Activated naive CD4-positive, alpha-beta T cell treated with anti-CD3 and anti-CD28 coated beads, Interleukin-2, amount 50 U/mL, for 24 hours (primary cell): ENCODE results near the gene C5AR2.
"Not testable (repeated sequence)": the region's sequence is repeated elsewhere in the genome, so short reads cannot be mapped to it uniquely, and the experiment has no call there.

Experiments used
- H3K27ac Mint-ChIP-seq: one replicate; pipeline ENCODE4 v1.8.0; 2021; ENCODE audit warnings: mild to moderate bottlenecking, mixed read lengths
- H3K27me3 Mint-ChIP-seq: one replicate; pipeline ENCODE4 v1.8.0; 2021; ENCODE audit warnings: mixed read lengths
- H3K36me3 Mint-ChIP-seq: one replicate; pipeline ENCODE4 v1.8.0; 2021; ENCODE audit warnings: mixed read lengths
- H3K4me1 Mint-ChIP-seq: one replicate; pipeline ENCODE4 v1.8.0; 2021; ENCODE audit warnings: mixed read lengths
- H3K4me3 Mint-ChIP-seq: one replicate; pipeline ENCODE4 v1.8.0; 2021; ENCODE audit warnings: mild to moderate bottlenecking, mixed read lengths
- H3K9me3 Mint-ChIP-seq: one replicate; pipeline ENCODE4 v1.8.0; 2021; ENCODE audit warnings: mixed read lengths

C5AR2 gene

DNA sequence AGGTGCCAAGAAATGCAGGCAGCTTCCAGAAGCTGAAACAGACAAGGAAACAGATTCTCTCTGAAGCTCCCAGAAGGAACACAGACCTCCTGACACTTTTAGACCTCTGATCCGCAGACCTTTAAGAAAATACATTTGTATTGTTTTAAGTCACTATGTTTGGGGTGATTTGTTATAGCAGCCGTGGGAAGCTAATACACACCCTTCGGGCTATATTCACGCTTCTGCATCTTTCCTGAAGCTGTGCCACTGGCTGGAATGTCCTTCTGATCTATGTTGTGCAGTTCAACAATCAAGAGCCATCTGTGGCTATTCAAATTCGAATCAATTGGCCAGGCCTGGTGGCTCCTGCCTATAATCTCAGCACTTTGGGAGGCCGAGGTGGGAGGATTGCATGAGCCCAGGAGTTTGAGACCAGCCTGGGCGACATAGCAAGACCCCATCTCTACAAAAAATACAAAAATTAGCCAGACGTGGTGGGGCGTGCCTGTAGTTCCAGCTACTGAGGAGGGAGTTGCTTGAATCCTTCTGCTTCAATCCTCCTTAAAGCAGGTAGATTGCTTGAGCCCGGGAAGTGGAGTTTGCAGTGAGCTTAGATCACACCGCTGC lies 11.3 kb downstream of the C5AR2 start:
- Mint-ChIP-seq H3K9me3 (no peaks in the 10 kb centered on the region), H3K27me3 (no peaks in the 10 kb centered on the region), H3K36me3 (peaks cover 3% of the 10 kb centered on the region), H3K4me1 (no peaks in the 10 kb centered on the region), H3K4me3 (no peak overlapping the region), H3K27ac (no peak overlapping the region)

DNA sequence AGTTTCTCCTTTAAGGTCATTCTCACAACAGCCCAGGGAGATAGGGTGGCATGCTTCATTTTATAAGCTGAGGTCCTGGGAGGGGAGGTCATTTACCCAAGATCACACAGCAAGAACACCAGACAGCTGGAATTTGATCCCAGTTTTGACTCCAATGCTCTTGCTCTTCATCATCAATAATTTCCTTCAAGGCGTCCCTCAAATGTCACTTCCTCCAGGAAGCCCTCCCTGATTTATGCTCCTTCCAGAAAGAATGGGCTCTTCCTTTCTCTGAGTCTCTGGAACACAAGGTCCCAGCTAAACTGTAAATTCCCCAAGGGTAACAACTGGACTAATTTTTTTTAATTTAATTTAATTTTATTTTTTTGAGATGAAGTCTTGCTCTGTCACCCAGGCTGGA lies 12.4 kb downstream of the C5AR2 start:
- no peak overlapping the region for H3K4me3 Mint-ChIP-seq
- peaks cover 5% of the 10 kb centered on the region for H3K4me1 Mint-ChIP-seq
- no peaks in the 10 kb centered on the region for H3K9me3 Mint-ChIP-seq
- peaks cover 7% of the 10 kb centered on the region for H3K36me3 Mint-ChIP-seq
- no peak overlapping the region for H3K27ac Mint-ChIP-seq
- no peaks in the 10 kb centered on the region for H3K27me3 Mint-ChIP-seq

DNA sequence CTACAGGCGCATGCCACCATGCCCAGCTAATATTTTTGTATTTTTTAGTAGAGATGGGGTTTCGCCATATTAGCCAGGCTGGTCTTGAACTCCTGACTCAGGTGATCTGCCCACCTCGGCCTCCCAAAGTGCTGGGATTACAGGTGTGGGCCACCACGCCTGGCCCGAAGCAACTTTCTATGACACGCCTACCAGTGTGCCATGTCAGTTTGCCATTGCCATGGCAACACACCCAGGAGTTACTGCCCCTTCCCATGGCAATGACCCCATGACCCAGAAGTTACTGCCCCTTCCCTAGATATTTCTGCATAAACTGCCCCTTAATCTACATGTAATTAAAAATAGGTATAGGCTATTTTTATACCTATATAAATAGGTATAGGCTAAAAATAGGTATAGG lies 14.0 kb downstream of the C5AR2 start:
- H3K9me3 Mint-ChIP-seq, H3K27ac Mint-ChIP-seq, H3K4me3 Mint-ChIP-seq, H3K27me3 Mint-ChIP-seq: not testable (repeated sequence)
- H3K36me3 Mint-ChIP-seq, result peaks cover 13% of the 10 kb centered on the region
- peaks cover 19% of the 10 kb centered on the region for H3K4me1 Mint-ChIP-seq

DNA sequence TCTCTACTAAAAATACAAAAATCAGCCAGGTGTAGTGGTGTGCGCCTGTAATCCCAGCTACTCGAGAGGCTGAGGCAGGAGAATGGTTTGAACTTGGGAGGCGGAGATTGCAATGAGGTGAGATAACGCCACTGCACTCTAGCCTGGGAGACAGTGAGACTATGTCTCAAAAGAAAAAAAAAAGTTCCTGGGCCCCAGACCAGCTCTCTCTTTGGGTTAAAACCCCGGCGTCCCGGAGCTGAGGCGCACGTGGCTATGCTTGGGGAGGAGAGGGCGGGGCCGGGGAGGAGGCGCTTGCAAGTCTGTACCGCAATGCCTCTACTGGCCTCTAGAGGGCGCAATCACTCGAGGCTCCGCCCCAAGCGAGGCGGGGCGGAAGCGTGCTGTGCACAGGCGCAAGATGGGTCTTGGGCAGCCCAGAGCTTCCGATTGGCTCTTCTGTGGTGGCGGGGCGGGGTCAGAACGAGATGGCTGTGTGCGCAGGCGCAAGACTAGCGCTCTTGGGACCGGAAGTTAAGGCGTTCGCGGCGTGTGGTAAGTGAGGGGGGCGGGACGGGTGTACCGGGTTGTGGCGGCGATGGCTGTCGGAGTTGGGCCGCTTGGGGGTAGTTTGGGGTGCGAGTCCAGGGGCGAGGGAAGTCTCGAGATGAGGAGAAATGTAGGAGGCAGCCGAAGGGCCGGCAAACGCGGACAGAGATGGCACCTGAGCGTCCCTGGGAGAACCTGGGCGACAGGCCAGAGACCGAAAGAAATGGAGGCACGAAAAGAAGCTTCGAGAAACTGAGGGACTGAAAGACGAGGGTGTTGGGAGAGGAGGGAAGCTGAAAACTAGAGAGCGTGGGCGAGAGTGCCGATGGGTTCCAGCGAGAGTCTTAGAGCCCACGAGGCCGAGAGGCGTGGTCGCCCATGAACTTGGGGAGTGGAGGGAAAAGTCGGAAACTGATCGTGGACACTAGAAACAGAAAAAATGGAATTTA lies 17.1 kb downstream of the C5AR2 start, which contains the start of gene DHX34:
Gene DHX34 (plus strand): TSS at position 497 of the 977 bp plus-strand sequence. CDS start 3,716 bp downstream, outside the sequence.
- peaks cover 42% of the 10 kb centered on the region for H3K4me1 Mint-ChIP-seq
- no peaks in the 10 kb centered on the region for H3K27me3 Mint-ChIP-seq
- peak within 1 kb of the TSS; percentile 91 for H3K27ac Mint-ChIP-seq
- H3K9me3 Mint-ChIP-seq, result no peaks in the 10 kb centered on the region
- peak within 1 kb of the TSS; percentile 92 for H3K4me3 Mint-ChIP-seq
- peaks cover 13% of the 10 kb centered on the region for H3K36me3 Mint-ChIP-seq

DNA sequence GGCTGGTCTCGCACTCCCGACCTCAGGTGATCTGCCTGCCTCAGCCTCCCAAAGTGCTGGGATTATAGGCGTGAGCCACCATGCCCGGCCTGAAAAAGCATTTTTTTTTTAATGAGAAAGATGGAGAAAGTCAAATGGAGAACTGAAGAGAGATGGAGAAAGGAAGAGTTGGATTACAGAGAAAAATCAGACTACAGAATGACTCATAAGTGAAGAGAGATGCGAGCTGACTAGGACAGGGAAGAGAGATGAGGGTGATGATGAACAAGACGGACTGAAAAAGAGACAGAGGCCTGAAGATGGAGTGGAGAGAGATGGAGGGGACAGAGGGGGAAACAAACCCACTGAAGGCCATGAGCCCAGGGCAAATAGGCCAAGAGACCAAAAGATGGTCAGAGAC lies 18.7 kb downstream of the C5AR2 start:
- Mint-ChIP-seq H3K36me3 (peaks cover 15% of the 10 kb centered on the region), H3K9me3 (no peaks in the 10 kb centered on the region), H3K27me3 (no peaks in the 10 kb centered on the region), H3K4me1 (peaks cover 52% of the 10 kb centered on the region), H3K27ac (peak overlapping the region; percentile 5), H3K4me3 (peak overlapping the region; percentile 92)

DNA sequence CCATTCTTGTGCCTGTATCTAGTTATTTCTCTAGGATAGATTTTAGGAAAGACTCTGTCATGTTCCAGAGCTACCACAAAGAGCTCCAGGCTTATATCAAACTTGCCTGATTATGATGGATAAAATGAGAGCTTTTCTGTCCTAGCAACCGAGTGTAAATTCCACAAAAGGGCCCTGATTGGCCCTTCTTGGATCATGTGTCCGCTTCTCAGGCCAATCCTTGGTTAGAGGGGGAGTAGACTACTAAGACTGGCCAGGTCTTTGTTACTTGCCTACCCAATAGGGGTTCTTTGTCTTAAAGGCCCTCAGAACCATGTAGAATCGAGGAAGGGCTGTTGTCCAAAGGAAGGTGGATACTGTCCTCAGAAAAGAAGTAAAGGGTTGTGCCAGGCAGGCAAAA lies 19.6 kb downstream of the C5AR2 start:
- Mint-ChIP-seq H3K27me3 (no peaks in the 10 kb centered on the region), H3K4me3 (no peak overlapping the region), H3K4me1 (peaks cover 52% of the 10 kb centered on the region)

DNA sequence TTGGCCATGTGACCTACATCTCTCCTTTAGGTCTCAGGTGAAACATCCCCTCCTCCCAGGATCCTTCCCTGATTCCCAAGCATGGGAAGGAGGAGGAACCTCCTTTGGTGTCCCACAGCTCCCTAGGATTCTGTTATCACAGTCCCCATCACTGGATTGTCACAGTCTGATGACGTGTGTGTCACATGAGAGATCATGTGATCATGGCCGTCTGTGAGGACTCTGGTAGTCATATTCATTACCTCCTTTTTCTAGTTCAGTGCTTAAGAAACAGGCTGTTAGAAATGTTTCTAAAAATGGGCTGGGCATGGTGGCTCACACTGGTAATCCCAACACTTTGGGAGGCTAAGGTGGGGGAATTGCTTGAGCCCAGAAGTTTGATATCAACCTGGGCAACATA lies 20.1 kb downstream of the C5AR2 start:
- H3K4me1 Mint-ChIP-seq, result peaks cover 52% of the 10 kb centered on the region
- peaks cover 21% of the 10 kb centered on the region for H3K36me3 Mint-ChIP-seq

More for the DNA sequence above, 19.6 kb downstream of the C5AR2 start:
- Mint-ChIP-seq H3K36me3 (peaks cover 21% of the 10 kb centered on the region), H3K9me3 (no peaks in the 10 kb centered on the region), H3K27ac (no peak overlapping the region)

DNA sequence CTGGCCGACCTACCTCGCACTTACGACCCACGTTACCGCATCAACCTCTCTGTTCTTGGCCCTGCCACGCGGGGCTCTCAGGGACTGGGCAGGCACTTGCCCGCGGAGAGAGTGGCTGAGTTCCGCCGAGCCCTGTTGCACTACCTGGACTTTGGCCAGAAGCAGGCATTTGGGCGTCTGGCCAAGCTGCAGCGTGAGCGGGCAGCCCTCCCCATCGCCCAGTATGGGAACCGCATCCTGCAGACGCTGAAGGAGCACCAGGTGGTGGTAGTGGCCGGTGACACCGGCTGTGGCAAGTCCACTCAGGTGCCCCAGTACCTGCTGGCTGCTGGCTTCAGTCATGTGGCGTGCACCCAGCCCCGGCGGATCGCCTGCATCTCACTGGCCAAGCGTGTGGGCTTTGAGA lies 21.3 kb downstream of the C5AR2 start:
- Mint-ChIP-seq H3K9me3 (no peaks in the 10 kb centered on the region), H3K36me3 (peaks cover 25% of the 10 kb centered on the region), H3K27me3 (no peaks in the 10 kb centered on the region), H3K27ac (no peak overlapping the region), H3K4me1 (peaks cover 56% of the 10 kb centered on the region), H3K4me3 (no peak overlapping the region)

More for the DNA sequence above, 20.1 kb downstream of the C5AR2 start:
- Mint-ChIP-seq H3K27ac (no peak overlapping the region), H3K9me3 (no peaks in the 10 kb centered on the region), H3K4me3 (no peak overlapping the region), H3K27me3 (no peaks in the 10 kb centered on the region)

DNA sequence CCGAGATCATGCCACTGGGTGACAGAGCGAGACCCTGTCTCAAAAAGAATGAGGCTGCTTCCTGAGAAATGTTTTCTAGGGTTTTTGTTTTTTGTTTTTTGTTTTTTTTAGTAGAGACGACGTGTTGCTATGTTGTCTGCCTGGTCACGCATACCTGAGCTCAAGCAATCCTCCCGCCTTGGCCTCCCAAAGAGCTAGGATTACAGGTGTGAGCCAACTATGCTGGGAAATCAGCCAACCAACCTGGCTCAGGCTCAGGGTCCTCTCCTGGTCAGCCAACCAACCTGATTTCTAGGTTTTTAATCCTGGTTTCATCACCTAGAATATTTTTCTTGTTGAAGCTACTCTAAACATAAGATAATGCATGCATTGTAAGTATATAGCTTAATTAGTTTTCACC lies 24.9 kb downstream of the C5AR2 start:
- no peak overlapping the region for H3K4me3 Mint-ChIP-seq
- no peak overlapping the region for H3K27ac Mint-ChIP-seq
- H3K27me3 Mint-ChIP-seq, result no peaks in the 10 kb centered on the region
- peaks cover 23% of the 10 kb centered on the region for H3K36me3 Mint-ChIP-seq
- H3K4me1 Mint-ChIP-seq, result peaks cover 30% of the 10 kb centered on the region
- H3K9me3 Mint-ChIP-seq, result no peaks in the 10 kb centered on the region

DNA sequence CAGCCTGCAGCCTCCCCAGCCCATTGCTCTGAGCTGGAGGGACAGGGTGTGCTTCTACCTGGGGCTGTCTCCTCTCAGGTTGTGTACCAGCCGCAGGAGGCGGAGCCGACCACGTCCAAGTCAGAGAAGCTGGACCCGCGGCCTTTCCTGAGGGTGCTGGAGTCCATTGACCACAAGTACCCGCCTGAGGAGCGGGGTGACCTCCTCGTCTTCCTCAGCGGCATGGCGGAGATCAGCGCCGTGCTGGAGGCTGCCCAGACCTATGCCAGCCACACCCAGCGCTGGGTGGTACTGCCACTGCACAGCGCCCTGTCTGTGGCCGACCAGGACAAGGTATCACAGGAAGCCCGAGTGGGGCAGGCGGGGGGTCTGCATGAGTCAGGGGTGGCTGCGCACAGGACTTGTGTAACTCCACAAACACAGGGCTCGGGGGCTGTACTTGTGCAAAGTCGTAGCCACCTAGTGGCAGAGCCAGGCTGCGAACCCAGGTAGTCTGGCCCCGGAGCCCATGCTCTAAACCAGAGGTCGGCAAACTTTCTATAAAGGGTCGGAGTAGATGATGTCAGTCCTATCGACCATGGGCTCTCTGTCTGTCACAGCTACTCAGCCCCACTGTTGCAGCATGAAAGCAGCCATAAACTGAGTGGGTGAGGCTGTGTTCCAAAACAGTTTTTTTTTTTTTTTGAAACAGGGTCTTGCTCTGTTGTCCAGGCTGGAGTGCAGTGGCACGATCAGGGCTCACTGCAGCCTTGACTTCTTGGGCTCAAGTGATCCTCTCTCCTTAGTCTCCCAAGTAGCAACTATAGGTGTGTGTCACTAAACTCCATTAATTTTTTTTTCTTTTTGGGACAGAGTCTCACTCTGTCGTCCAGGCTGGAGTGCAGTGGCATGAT lies 26.1 kb downstream of the C5AR2 start:
- Mint-ChIP-seq H3K27me3 (no peaks in the 10 kb centered on the region), H3K36me3 (peaks cover 20% of the 10 kb centered on the region), H3K4me1 (peaks cover 19% of the 10 kb centered on the region), H3K27ac (no peak overlapping the region), H3K4me3 (no peak overlapping the region), H3K9me3 (no peaks in the 10 kb centered on the region)

DNA sequence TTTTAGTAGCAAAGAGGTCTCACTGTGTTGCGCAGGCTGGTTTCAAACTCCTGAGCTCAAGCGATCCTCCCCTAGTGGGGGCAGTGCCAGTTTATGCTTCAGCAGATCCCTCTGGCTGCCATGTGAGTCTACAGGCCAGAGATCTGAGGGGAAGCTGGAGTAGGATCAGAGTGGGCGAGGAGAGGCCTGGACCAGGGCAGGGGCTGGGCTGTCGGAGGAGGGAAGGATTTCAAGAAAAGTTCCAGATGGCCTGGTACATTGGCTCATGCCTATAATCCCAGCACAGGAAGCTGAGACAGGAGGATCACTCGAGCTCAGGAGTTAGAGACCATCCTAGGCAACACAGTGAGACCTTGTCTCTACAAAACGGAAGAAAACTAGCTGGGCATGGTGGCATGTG lies 27.0 kb downstream of the C5AR2 start:
- no peaks in the 10 kb centered on the region for H3K9me3 Mint-ChIP-seq

DNA sequence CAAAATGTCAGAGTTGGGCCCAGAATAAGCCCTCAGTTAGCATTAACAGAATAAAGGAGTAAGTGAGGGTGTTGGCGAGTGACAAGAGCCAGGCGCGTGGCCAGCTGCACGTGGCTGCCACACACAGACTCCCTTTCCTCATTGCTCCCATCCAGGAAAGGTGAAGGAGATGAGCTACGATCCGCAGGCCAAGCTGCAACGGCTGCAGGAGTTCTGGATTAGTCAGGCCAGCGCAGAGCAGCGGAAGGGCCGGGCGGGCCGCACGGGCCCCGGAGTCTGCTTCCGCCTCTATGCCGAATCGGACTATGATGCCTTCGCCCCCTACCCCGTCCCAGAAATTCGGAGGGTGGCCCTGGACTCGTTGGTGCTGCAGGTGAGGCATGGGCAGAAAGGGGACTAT lies 30.3 kb downstream of the C5AR2 start:
- H3K4me1 Mint-ChIP-seq, result peaks cover 3% of the 10 kb centered on the region
- H3K9me3 Mint-ChIP-seq, result no peaks in the 10 kb centered on the region
- no peak overlapping the region for H3K27ac Mint-ChIP-seq
- H3K27me3 Mint-ChIP-seq, result no peaks in the 10 kb centered on the region
- H3K36me3 Mint-ChIP-seq, result peaks cover 15% of the 10 kb centered on the region
- no peak overlapping the region for H3K4me3 Mint-ChIP-seq

More for the DNA sequence above, 27.0 kb downstream of the C5AR2 start:
- Mint-ChIP-seq H3K27me3 (no peaks in the 10 kb centered on the region), H3K4me3 (no peak overlapping the region), H3K36me3 (peaks cover 20% of the 10 kb centered on the region), H3K4me1 (peaks cover 15% of the 10 kb centered on the region), H3K27ac (no peak overlapping the region)

DNA sequence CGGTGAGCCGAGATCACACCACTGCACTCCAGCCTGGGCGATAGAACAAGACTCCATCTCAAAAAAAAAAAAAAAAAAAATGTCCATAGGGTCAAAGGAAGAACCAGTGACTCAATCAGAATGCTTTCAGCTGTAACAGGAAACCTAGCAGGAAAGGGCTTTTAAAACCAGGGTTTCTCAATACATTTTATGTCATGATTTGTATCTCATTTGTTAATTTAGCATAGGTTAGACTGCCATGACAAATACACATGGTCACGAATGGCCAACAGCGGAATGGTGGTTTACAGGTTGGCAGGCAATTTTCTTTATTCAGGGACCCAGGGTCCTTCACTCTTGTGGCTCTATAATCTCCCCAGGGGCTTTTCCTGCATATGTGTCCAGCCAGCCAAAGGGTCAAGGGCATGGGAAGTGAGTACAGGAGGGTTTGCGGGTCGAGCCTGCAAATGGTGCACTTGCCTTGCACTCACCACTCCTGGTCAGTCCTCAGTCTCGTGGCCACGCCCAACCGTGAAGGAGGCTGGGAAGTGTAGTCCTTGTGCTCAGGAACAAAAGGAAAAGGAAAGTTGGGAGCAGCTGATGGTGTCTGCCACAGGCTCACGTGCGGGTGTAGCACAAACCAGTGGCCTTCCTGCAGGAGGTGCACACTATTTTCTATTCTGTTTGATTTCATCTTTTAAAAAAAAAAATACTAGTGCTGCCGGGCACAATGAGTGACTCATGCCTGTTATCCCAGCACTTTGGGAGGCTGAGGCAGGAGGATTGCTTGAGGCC lies 32.0 kb downstream of the C5AR2 start:
- peaks cover 13% of the 10 kb centered on the region for H3K36me3 Mint-ChIP-seq
- no peaks in the 10 kb centered on the region for H3K9me3 Mint-ChIP-seq
- H3K4me3 Mint-ChIP-seq, result no peak overlapping the region
- H3K27me3 Mint-ChIP-seq, result no peaks in the 10 kb centered on the region
- no peaks in the 10 kb centered on the region for H3K4me1 Mint-ChIP-seq
- H3K27ac Mint-ChIP-seq, result no peak overlapping the region

DNA sequence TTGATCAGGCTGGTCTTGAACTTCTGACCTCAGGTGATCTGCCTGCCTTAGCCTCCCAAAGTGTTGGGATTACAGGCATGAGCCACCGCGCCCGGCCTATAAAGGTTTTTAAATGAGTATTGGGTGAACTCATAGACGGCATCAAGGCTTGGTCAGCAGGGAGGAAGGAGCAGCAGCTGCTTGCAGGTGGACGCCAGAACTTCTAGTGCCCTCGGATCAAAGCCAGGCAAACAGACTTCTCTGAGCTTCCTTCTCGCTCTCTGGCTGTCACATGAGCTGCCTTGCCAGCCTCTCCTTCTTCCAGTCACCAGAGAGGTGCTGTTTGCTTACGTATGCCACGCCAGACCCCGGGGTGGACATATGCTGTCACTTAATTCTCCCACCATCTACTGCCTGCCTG lies 33.5 kb downstream of the C5AR2 start:
- not testable (repeated sequence) for H3K4me3 Mint-ChIP-seq

More for the DNA sequence above, 33.5 kb downstream of the C5AR2 start:
- H3K27ac Mint-ChIP-seq, H3K9me3 Mint-ChIP-seq, H3K27me3 Mint-ChIP-seq, H3K4me1 Mint-ChIP-seq: not testable (repeated sequence)
- peaks cover 12% of the 10 kb centered on the region for H3K36me3 Mint-ChIP-seq
